Esophagus (tissue), 2 donors: ENCODE results near the gene SDCCAG8. TPM values are rescaled to one million over a fixed set of nuclear protein-coding genes. Genes with fewer than 3 reads are reported as not detected.
"Not testable (repeated sequence)": the region's sequence is repeated elsewhere in the genome, so short reads cannot be mapped to it uniquely, and the experiment has no call there.

Experiments
- H3K27ac ChIP-seq, 2 donors: one replicate each; pipeline ENCODE4 v1.5.1; 2013; ENCODE audit warnings: low read depth in 2 of 2, mild to moderate bottlenecking in 2 of 2, inconsistent platforms in 1 of 2, low read length in 1 of 2, moderate library complexity in 1 of 2
- H3K27me3 ChIP-seq, 2 donors: one replicate each; pipeline ENCODE4 v1.6.1; 2013; ENCODE audit warnings: low read length in 2 of 2, control low read depth in 1 of 2, mild to moderate bottlenecking in 1 of 2; ENCODE audit not compliant: insufficient read depth in 2 of 2, control insufficient read depth in 1 of 2
- H3K36me3 ChIP-seq, 2 donors: one replicate each; pipeline ENCODE4 v1.6.1; 2013; ENCODE audit warnings: low read length in 1 of 2; ENCODE audit not compliant: control insufficient read depth in 2 of 2, insufficient read depth in 2 of 2
- H3K4me1 ChIP-seq, 2 donors: one replicate each; pipeline ENCODE4 v1.6.1; 2013; ENCODE audit warnings: low read length in 1 of 2; ENCODE audit not compliant: control insufficient read depth in 2 of 2, insufficient read depth in 2 of 2
- H3K4me3 ChIP-seq, 2 donors: one replicate each; pipeline ENCODE4 v1.5.1; 2013; ENCODE audit warnings: low read length in 2 of 2, mild to moderate bottlenecking in 2 of 2, low read depth in 1 of 2, moderate library complexity in 1 of 2
- H3K9me3 ChIP-seq, 2 donors: one replicate each; pipeline ENCODE4 v1.6.1; 2013; ENCODE audit warnings: mild to moderate bottlenecking in 2 of 2, low read depth in 1 of 2, low read length in 1 of 2, moderate library complexity in 1 of 2; ENCODE audit not compliant: control insufficient read depth in 2 of 2, insufficient read depth in 1 of 2
- WGBS, 2 donors: extraction: QIAGEN DNeasy Blood & Tissue Kit; methylation state at CpG; one replicate each; pipeline ENCODE4 v1.1.7; 2013; 5-methylcytosine and 5-hydroxymethylcytosine counted together
- polyA plus RNA-seq, 2 donors: library from polyadenylated mRNA; stranded (reverse); fragments of 200-250 nt; gene quantifications; one replicate each; pipeline ENCODE4 v1.2.3, GENCODE V29; 2013
- donor health status: healthy with polysubstance abuse.
- donor health status: Bipolar disorder and iron deficiency.

Gene SDCCAG8
- polyA plus RNA-seq, 2 donors = 11.2 to 12.2 TPM

- no peak overlapping the region for H3K4me3 ChIP-seq
- H3K27ac ChIP-seq = no peak overlapping the region
- H3K9me3 ChIP-seq = no peaks in the 10 kb centered on the region
- H3K4me1 ChIP-seq = no peaks in the 10 kb centered on the region
- H3K36me3 ChIP-seq = peaks cover 0 to 2% of the 10 kb centered on the region in 2 donors
- H3K27me3 ChIP-seq = no peaks in the 10 kb centered on the region
Observed at GRCh38 chr1:243315893-243316292, 60.1 kb downstream of the SDCCAG8 start.

DNA sequence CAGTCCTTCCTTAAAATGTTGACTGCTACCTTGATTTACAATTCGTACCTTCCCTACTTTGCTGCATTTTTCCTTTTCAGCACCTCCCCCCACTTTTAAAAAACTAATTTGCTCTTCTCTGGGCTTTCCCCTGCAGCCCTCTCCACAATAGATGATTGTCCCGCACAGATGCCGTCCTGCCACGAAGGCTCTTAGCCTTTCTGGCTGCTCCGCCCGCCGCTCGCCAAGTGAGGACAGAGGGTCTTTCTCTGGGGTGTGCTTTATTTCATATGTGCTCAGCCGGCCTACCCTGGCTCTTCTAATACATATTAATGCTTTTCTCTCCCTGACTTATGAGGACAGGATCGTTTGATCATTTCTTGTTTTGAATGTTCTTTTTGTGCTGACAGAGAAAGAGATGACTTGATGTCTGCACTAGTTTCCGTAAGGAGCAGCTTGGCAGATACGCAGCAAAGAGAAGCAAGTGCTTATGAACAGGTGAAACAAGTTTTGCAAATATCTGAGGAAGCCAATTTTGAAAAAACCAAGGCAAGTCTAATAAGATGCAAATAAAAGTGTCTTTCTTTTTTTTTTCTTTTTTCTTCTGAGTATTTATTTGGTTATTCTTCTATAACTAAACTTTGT lies 60.6 kb downstream of the SDCCAG8 start:
- Histone ChIP-seq H3K4me3 (no peak overlapping the region), H3K9me3 (no peaks in the 10 kb centered on the region)

GRCh38 chr1:243320224-243320623 lies 64.4 kb downstream of the SDCCAG8 start:
- Histone ChIP-seq H3K4me3 (no peak overlapping the region), H3K27me3 (no peaks in the 10 kb centered on the region), H3K27ac (no peak overlapping the region), H3K4me1 (no peaks in the 10 kb centered on the region), H3K9me3 (no peaks in the 10 kb centered on the region), H3K36me3 (peaks cover 0 to 2% of the 10 kb centered on the region in 2 donors)
- 84 to 94% methylated on average over 7 of the region's 7 CpGs for WGBS, 2 donors

More for the DNA sequence above, 60.6 kb downstream of the SDCCAG8 start:
- Histone ChIP-seq H3K4me1 (no peaks in the 10 kb centered on the region), H3K27ac (no peak overlapping the region), H3K27me3 (no peaks in the 10 kb centered on the region), H3K36me3 (peaks cover 0 to 2% of the 10 kb centered on the region in 2 donors)
- 63 to 69% methylated on average over 12 of the region's 12 CpGs for WGBS, 2 donors

GRCh38 chr1:243322326-243322725 lies 66.5 kb downstream of the SDCCAG8 start:
- 88% methylated on average over 3 of the region's 3 CpGs for WGBS, 2 donors
- Histone ChIP-seq H3K36me3 (peaks cover 0 to 2% of the 10 kb centered on the region in 2 donors), H3K9me3 (no peaks in the 10 kb centered on the region), H3K4me3 (no peak overlapping the region), H3K27me3 (no peaks in the 10 kb centered on the region), H3K4me1 (no peaks in the 10 kb centered on the region), H3K27ac (no peak overlapping the region)

GRCh38 chr1:243323491-243323890 lies 67.7 kb downstream of the SDCCAG8 start:
- H3K9me3 ChIP-seq = no peaks in the 10 kb centered on the region
- 66 to 77% methylated on average over 4 of the region's 4 CpGs for whole genome bisulfite sequencing, 2 donors
- H3K4me1 ChIP-seq = no peaks in the 10 kb centered on the region
- H3K36me3 ChIP-seq = peaks cover 0 to 4% of the 10 kb centered on the region in 2 donors
- no peaks in the 10 kb centered on the region for H3K27me3 ChIP-seq
- H3K4me3 ChIP-seq = no peak overlapping the region
- H3K27ac ChIP-seq = no peak overlapping the region

DNA sequence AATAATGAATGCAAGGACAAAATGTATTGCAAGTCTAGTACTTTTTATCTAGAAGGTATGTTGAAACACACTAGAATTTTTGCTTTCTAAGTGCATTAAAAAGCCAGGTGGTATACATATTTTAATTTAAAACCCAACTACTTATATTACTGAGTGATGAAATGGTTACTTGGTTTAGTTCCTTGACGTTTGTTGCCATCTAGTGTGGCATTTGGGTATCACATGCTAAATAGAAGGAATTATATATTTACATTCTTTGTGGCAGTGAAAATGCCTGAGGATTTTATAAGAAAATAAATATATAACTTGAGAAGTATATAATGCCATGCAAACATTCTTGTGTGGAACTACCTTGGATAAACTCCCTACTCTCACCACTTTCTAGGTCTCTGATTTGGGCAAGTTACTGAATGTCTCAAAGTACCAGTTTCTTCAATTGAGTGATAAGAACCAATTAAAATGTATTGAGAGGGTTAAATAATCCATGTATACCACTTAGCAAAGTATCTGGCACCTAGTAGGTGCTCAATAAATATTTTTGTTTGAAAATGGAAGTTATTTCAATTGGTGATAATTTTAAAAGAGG lies 69.6 kb downstream of the SDCCAG8 start:
- no peaks in the 10 kb centered on the region for H3K27me3 ChIP-seq
- peaks cover 0 to 3% of the 10 kb centered on the region in 2 donors for H3K36me3 ChIP-seq
- H3K4me1 ChIP-seq = no peaks in the 10 kb centered on the region
- 0% methylated on average over 1 of the region's 1 CpG for WGBS, 2 donors
- no peak overlapping the region for H3K27ac ChIP-seq
- no peak overlapping the region for H3K4me3 ChIP-seq
- no peaks in the 10 kb centered on the region for H3K9me3 ChIP-seq

DNA sequence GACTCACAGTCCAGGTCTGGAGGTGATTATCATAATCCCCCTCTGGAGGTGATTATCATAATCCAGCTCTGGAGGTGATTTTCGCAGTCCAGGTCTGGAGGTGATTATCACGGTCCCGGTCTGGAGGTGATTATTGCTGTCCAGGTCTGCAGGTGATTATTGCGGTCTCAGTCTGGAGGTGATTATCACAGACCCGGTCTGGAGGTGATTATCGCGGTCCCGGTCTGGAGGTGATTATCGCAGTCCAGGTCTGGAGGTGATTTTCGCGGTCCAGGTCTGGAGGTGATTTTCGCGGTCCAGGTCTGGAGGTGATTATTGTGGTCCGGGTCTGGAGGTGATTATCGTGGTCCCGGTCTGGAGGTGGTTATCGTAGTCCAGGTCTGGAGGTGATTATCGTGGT lies 76.6 kb downstream of the SDCCAG8 start:
- Histone ChIP-seq H3K4me3 (no peak overlapping the region), H3K4me1 (no peaks in the 10 kb centered on the region), H3K27me3 (no peaks in the 10 kb centered on the region), H3K9me3 (no peaks in the 10 kb centered on the region), H3K27ac (no peak overlapping the region), H3K36me3 (peaks cover 0 to 8% of the 10 kb centered on the region in 2 donors)
- 98% methylated on average over 18 of the region's 18 CpGs for WGBS, 2 donors

- no peaks in the 10 kb centered on the region for H3K27me3 ChIP-seq
- WGBS, 2 donors = 90 to 96% methylated on average over 3 of the region's 3 CpGs
- H3K4me1 ChIP-seq = no peaks in the 10 kb centered on the region
- peaks cover 0 to 5% of the 10 kb centered on the region in 2 donors for H3K36me3 ChIP-seq
- no peaks in the 10 kb centered on the region for H3K9me3 ChIP-seq
- no peak overlapping the region for H3K27ac ChIP-seq
- H3K4me3 ChIP-seq = no peak overlapping the region
Observed at GRCh38 chr1:243335292-243335691, 79.5 kb downstream of the SDCCAG8 start.

DNA sequence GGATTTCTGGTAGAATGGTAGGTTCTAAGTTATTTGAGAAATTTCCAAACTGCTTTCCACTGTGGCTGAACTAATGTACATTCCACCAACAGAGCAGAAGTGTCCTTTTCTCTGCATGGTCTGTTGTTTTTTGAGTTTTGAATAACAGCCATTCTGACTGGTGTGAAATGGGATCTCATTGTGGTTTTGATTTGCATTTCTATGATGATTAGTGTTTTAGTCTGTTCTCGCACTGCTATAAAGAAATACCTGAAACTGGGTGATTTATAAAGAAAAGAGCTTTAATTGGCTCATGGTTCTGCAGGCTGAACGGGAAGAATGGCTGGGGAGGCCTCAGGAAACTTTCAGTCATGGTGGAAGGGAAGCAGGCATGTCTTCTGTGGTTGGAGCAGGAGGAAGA lies 80.3 kb downstream of the SDCCAG8 start:
- Histone ChIP-seq H3K36me3 (peaks cover 0 to 5% of the 10 kb centered on the region in 2 donors), H3K27me3 (no peaks in the 10 kb centered on the region), H3K27ac (no peak overlapping the region), H3K4me3 (no peak overlapping the region), H3K9me3 (no peaks in the 10 kb centered on the region), H3K4me1 (no peaks in the 10 kb centered on the region)
- WGBS, 2 donors = 93 to 97% methylated on average over 2 of the region's 2 CpGs

DNA sequence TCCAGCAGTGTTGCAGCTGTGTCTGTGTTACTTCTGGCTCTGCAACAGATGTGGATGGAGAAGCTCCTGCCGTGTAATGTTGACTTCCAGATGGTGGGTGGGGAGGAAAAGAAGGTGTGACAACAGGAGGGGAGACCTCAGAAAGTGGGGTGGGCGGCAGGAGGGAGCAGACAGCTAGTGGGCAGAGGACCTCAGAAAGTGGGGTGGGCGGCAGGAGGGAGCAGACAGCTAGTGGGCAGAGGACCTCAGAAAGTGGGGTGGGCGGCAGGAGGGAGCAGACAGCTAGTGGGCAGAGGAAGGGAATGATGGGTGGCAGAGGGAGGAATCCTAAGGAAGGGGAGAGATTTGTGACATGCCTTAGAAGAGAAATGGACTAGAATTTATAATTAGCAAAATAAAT lies 83.0 kb downstream of the SDCCAG8 start:
- not testable (repeated sequence) for H3K4me1 ChIP-seq, H3K27ac ChIP-seq, H3K36me3 ChIP-seq, H3K4me3 ChIP-seq, H3K9me3 ChIP-seq, H3K27me3 ChIP-seq
- WGBS, 2 donors = 91 to 92% methylated on average over 4 of the region's 4 CpGs
